Neural cell (in vitro differentiated cells): ENCODE data around the gene MYO3A. TPM values are rescaled to one million over a fixed set of nuclear protein-coding genes. Genes with fewer than 3 reads are reported as not detected.

Experiments used
- H2AFZ ChIP-seq: fragments of 200-600, 300-800 bp; sonication (generic), shearing (Covaris generic); 2 replicates; pipeline ENCODE4 v1.6.0; 2014; ENCODE audit warnings: low read depth, mild to moderate bottlenecking, antibody characterized with exemption, low read length, moderate library complexity
- H3F3A ChIP-seq: fragments of 200-600 bp; shearing (Covaris generic); 2 replicates; pipeline ENCODE4 v1.6.1; 2016; ENCODE audit warnings: mild to moderate bottlenecking, moderate library complexity, mixed read lengths, antibody characterized with exemption, low read length; ENCODE audit not compliant: insufficient read depth, poor library complexity, severe bottlenecking
- H3K27ac ChIP-seq: fragments of 200-600, 300-800 bp; sonication (generic), shearing (Covaris generic); 2 replicates; pipeline ENCODE4 v1.5.1; 2014; ENCODE audit warnings: mild to moderate bottlenecking, low read length, moderate library complexity
- H3K27me3 ChIP-seq: fragments of 300-800, 200-600 bp; sonication (generic), shearing (Covaris generic); 2 replicates; pipeline ENCODE4 v1.6.0; 2014; ENCODE audit warnings: mild to moderate bottlenecking, low read depth, low read length, moderate library complexity; ENCODE audit not compliant: insufficient read depth
- H3K36me3 ChIP-seq: fragments of 300-800, 200-600 bp; sonication (generic), shearing (Covaris generic); 2 replicates; pipeline ENCODE4 v1.5.1; 2014; ENCODE audit warnings: mild to moderate bottlenecking, antibody characterized with exemption, low read length, moderate library complexity; ENCODE audit not compliant: insufficient read depth
- H3K4me2 ChIP-seq: fragments of 300-800, 200-600 bp; sonication (generic), shearing (Covaris generic); 2 replicates; pipeline ENCODE4 v1.6.0; 2014; ENCODE audit warnings: mild to moderate bottlenecking, low read length
- H3K4me3 ChIP-seq: fragments of 300-800, 200-600 bp; sonication (generic), shearing (Covaris generic); 2 replicates; pipeline ENCODE4 v1.5.1; 2014; ENCODE audit warnings: mild to moderate bottlenecking, low read length, moderate library complexity
- H3K79me2 ChIP-seq: fragments of 200-600 bp; shearing (Covaris generic); replicated peaks from 2 replicates; pipeline ENCODE4 v1.6.0; 2014; ENCODE audit warnings: mild to moderate bottlenecking, low read length, moderate library complexity; ENCODE audit not compliant: insufficient read depth
- H3K9ac ChIP-seq: fragments of 300-800, 200-600 bp; sonication (generic), shearing (Covaris generic); 2 replicates; pipeline ENCODE4 v1.6.1; 2016; ENCODE audit warnings: mild to moderate bottlenecking, low read length, mixed read lengths
- H3K9me2 ChIP-seq: fragments of 200-600 bp; shearing (Covaris generic); 2 replicates; pipeline ENCODE4 v1.6.1; 2016; ENCODE audit warnings: mild to moderate bottlenecking, low read length, mixed read lengths; ENCODE audit not compliant: insufficient read depth
- H3K9me3 ChIP-seq: fragments of 200-600, 300-800 bp; sonication (generic), shearing (Covaris generic); 2 replicates; pipeline ENCODE4 v1.6.1; 2016; ENCODE audit warnings: mild to moderate bottlenecking, mixed run types, low read length, moderate library complexity, mixed read lengths
- H4K20me1 ChIP-seq: fragments of 200-600 bp; shearing (Covaris generic); 2 replicates; pipeline ENCODE4 v1.6.1; 2016; ENCODE audit warnings: mild to moderate bottlenecking, mixed run types; ENCODE audit not compliant: insufficient read depth
- CTCF ChIP-seq: fragments of 450-650 bp; IDR thresholded peaks from 2 replicates; pipeline ENCODE4 v1.5.1; 2014; ENCODE audit warnings: antibody characterized with exemption, mild to moderate bottlenecking, moderate library complexity; ENCODE audit not compliant: poor library complexity, severe bottlenecking
- EP300 ChIP-seq: fragments of 450-650 bp; conservative IDR thresholded peaks from 2 replicates; pipeline ENCODE4 v1.6.1; 2014; ENCODE audit warnings: antibody characterized with exemption, mild to moderate bottlenecking, moderate library complexity; ENCODE audit not compliant: poor library complexity, severe bottlenecking
- EZH2 ChIP-seq: fragments of 200-600, 300-800 bp; shearing (Covaris generic), sonication (generic); IDR thresholded peaks from 2 replicates; pipeline ENCODE4 v1.6.1; 2014; ENCODE audit warnings: antibody characterized with exemption, low read length, borderline replicate concordance, mild to moderate bottlenecking; ENCODE audit not compliant: insufficient read depth, poor library complexity, severe bottlenecking
- MXI1 ChIP-seq: fragments of 450-650 bp; conservative IDR thresholded peaks from 2 replicates; pipeline ENCODE4 v1.6.1; 2014; ENCODE audit warnings: antibody characterized with exemption, mild to moderate bottlenecking; ENCODE audit not compliant: poor library complexity, severe bottlenecking
- POLR2AphosphoS5 ChIP-seq: IDR thresholded peaks from 2 replicates; pipeline ENCODE4 v1.6.1; 2012
- RAD21 ChIP-seq: fragments of 450-650 bp; conservative IDR thresholded peaks from 2 replicates; pipeline ENCODE4 v1.6.1; 2014; ENCODE audit warnings: antibody characterized with exemption, mild to moderate bottlenecking, moderate library complexity
- SMC3 ChIP-seq: fragments of 450-650 bp; conservative IDR thresholded peaks from 2 replicates; pipeline ENCODE4 v1.6.1; 2014; ENCODE audit warnings: antibody characterized with exemption, mild to moderate bottlenecking, moderate library complexity; ENCODE audit not compliant: poor library complexity
- TAF1 ChIP-seq: IDR thresholded peaks from 2 replicates; pipeline ENCODE4 v1.6.1; 2012; ENCODE audit warnings: low read depth
- polyA plus RNA-seq: library from polyadenylated mRNA; depleted of rRNA; stranded (reverse); fragments of >200 nt; gene quantifications from 2 replicates; pipeline ENCODE4 v1.2.3, GENCODE V29; 2014
- TF ChIP-seq, protein P1 (sequence below): IDR thresholded peaks from 2 replicates; pipeline ENCODE4 v1.6.1; 2012; ENCODE audit warnings: borderline replicate concordance

Gene MYO3A
- polyA plus RNA-seq, 1 donor from 2014 or later = 4.1 TPM

DNA sequence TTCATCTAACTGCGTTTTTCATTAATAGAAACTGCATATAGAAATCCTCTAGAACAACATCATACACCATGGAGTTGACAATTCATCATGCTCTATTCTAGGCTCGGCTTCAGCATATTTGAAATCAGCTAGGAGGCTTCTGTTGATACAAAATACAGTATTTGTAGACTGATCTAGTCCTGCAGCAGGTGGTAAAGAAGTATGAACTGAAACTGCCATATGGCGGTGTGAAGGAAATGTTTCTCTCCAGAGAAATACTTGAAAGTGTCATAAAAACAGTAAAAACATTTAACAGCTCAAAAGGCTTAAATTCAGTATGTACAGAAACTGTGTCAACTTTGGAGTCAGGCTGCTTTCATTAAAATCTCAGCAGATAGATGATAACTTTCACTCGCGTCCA, 32.0 kb upstream of the MYO3A start:
- H3K27ac ChIP-seq = no peak overlapping the region
- no peak overlapping the region for H3K4me3 ChIP-seq
- no peaks in the 10 kb centered on the region for H3K79me2 ChIP-seq
- H3K9me3 ChIP-seq = no peaks in the 10 kb centered on the region
- H3K9ac ChIP-seq = no peak overlapping the region
- no peak overlapping the region for H3K4me2 ChIP-seq
- no peak overlapping the region for H2AFZ ChIP-seq
- no peaks in the 10 kb centered on the region for H3K27me3 ChIP-seq
- no peaks in the 10 kb centered on the region for H3F3A ChIP-seq
- H3K9me2 ChIP-seq = no peaks in the 10 kb centered on the region
- H4K20me1 ChIP-seq = no peaks in the 10 kb centered on the region
- TF ChIP-seq, protein P1, sequence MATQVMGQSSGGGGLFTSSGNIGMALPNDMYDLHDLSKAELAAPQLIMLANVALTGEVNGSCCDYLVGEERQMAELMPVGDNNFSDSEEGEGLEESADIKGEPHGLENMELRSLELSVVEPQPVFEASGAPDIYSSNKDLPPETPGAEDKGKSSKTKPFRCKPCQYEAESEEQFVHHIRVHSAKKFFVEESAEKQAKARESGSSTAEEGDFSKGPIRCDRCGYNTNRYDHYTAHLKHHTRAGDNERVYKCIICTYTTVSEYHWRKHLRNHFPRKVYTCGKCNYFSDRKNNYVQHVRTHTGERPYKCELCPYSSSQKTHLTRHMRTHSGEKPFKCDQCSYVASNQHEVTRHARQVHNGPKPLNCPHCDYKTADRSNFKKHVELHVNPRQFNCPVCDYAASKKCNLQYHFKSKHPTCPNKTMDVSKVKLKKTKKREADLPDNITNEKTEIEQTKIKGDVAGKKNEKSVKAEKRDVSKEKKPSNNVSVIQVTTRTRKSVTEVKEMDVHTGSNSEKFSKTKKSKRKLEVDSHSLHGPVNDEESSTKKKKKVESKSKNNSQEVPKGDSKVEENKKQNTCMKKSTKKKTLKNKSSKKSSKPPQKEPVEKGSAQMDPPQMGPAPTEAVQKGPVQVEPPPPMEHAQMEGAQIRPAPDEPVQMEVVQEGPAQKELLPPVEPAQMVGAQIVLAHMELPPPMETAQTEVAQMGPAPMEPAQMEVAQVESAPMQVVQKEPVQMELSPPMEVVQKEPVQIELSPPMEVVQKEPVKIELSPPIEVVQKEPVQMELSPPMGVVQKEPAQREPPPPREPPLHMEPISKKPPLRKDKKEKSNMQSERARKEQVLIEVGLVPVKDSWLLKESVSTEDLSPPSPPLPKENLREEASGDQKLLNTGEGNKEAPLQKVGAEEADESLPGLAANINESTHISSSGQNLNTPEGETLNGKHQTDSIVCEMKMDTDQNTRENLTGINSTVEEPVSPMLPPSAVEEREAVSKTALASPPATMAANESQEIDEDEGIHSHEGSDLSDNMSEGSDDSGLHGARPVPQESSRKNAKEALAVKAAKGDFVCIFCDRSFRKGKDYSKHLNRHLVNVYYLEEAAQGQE = no peak
- TF ChIP-seq SMC3 (no peak), MXI1 (no peak), POLR2AphosphoS5 (no peak), EP300 (no peak), TAF1 (no peak), EZH2 (no peak), RAD21 (no peak), CTCF (no peak)
- H3K36me3 ChIP-seq = no peaks in the 10 kb centered on the region

GRCh38 chr10:25907261-25907660, 26.8 kb upstream of the MYO3A start:
- TF ChIP-seq POLR2AphosphoS5 (no peak), EP300 (peak; percentile 16)
- Histone ChIP-seq H4K20me1 (no peaks in the 10 kb centered on the region), H3F3A (no peaks in the 10 kb centered on the region), H2AFZ (no peak overlapping the region), H3K9me2 (no peaks in the 10 kb centered on the region), H3K27me3 (no peaks in the 10 kb centered on the region), H3K4me2 (no peak overlapping the region), H3K36me3 (no peaks in the 10 kb centered on the region), H3K79me2 (no peaks in the 10 kb centered on the region), H3K9me3 (no peaks in the 10 kb centered on the region), H3K27ac (no peak overlapping the region), H3K4me3 (no peak overlapping the region), H3K9ac (no peak overlapping the region)

GRCh38 chr10:25912866-25913265, 21.2 kb upstream of the MYO3A start:
- TF ChIP-seq RAD21 = no peak
- TF ChIP-seq CTCF = no peak
- peak; percentile 13 for TF ChIP-seq POLR2AphosphoS5
- TF ChIP-seq EZH2 = no peak
- no peak for TF ChIP-seq MXI1
- TF ChIP-seq EP300 = no peak
- TF ChIP-seq TAF1 = no peak
- TF ChIP-seq SMC3 = no peak
- no peaks in the 10 kb centered on the region for H3K9me2 ChIP-seq
- no peaks in the 10 kb centered on the region for H4K20me1 ChIP-seq
- H3K9ac ChIP-seq = no peak overlapping the region
- H3K4me3 ChIP-seq = no peak overlapping the region
- H3K36me3 ChIP-seq = no peaks in the 10 kb centered on the region
- H3K4me2 ChIP-seq = no peak overlapping the region
- H3F3A ChIP-seq = peaks cover 10% of the 10 kb centered on the region
- H3K27me3 ChIP-seq = no peaks in the 10 kb centered on the region
- no peaks in the 10 kb centered on the region for H3K79me2 ChIP-seq
- no peaks in the 10 kb centered on the region for H3K9me3 ChIP-seq
- H2AFZ ChIP-seq = no peak overlapping the region
- no peak overlapping the region for H3K27ac ChIP-seq
